Ramos (cell line): Measurements from ENCODE around the gene SIRPA.

Source experiments
- in situ Hi-C: fragments of 300-500 bp; cut with MboI; formaldehyde crosslinking; loops from one replicate; pipeline ENCODE4 v1.14.3; 2022; ENCODE audit warnings: low sequenced_read_pairs; ENCODE audit not compliant: unreplicated experiment

SIRPA gene

DNA sequence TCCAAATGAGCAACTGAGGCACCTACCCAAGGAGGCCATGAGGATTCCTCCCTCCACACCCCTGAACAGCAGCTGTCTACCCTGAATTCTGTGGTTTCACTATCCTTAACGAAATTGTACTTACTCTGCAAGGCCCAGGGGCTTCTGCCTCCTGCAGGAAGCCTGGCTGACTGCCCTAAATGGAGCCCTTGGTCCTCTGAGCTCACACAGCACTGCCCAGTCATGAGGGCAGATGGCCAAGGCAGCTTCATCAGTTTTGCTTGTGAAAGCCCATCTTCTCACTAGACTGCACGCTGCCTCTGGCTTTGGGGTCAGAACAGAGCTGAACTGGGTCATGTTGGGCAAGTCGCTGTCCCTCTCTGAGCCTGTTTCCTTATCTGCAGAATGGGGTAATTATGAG, 26.4 kb upstream of the SIRPA start:
- in situ Hi-C loops: no loop called here

DNA sequence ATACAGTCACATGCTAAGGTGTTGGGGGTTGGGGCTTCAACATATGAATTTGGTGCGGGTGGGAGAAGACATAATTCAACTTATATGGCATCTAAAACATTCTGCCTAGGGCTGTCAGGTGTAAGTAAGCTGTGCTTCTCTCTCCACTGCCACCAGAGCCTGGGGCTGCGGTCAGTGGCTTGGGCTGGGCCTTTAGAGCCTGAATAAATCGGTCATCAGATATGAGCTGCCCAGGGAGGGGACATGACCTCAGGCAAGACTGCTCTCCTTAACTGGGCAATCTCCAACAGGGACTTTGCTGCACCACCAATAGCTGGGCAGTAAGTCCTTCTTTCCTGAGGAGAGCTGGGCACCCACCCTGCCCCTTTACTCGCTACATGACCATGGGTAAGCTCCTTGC, 24.9 kb upstream of the SIRPA start:
- in situ Hi-C loops: no loop called here

- in situ Hi-C loops: no loop called here
These were observed 24.2 kb upstream of the SIRPA start for GRCh38 chr20:1870792-1871550.

DNA sequence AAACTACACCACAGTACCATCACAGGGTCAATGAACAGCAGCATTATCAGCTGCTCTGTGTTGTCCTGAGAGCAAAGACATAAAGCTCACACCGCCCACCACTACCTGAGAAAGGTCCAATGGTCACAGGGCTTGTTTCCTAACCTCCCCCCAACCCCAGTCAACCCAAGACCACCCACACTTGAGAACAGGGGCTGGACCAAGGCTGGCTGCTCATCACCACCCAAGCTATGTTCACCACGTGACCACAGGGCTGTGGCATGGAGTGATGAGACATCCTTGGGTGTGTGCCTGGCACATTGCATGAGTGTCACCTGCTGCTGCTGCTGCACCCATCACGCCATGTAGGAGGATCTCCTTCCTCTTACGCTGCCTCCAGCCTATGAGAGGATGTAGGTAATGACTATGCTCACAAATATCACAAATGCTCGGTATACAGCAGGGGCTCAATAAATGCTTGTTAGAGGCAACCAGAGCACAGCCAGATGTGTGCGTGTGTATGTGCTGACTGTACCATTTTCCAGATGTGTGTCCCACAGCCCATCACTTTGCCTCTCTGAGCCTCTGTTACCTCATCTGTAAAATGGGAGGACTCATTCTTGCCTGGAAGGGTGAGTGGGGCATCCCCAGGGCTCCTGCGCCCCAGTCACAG, 23.3 kb upstream of the SIRPA start:
- in situ Hi-C loops: no loop called here

DNA sequence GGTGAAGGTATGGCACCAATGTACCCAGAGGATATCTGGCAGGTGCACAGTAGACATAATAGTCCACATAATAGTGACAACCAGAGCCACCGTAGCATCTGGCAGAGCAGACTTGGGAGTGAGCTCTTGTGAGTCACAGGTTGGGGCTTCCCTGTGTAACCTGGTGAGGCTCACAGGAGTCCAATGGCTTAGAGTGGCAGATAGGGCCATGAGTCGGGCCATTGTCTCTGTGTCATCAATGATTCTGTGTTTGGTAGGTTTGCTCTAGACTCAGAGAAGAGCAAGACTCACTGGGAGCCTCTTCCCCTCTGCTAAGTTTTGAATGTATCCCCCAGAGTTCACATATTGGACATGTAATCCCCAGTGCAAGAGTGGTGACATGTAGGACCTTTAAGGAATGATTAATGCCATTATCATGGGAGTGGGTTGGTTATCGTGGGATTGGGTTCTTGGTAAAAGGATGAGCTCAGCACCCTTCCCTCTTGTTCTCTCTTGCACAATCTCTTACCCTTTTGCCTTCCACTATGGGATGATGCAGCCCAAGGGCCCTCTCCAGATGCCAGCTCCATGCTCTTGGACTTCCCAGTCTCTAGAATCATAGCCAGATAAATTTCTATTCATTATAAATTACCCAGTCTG, 22.6 kb upstream of the SIRPA start:
- in situ Hi-C loops: no loop called here

GRCh38 chr20:1874450-1875182, 20.6 kb upstream of the SIRPA start:
- in situ Hi-C loops: no loop called here

DNA sequence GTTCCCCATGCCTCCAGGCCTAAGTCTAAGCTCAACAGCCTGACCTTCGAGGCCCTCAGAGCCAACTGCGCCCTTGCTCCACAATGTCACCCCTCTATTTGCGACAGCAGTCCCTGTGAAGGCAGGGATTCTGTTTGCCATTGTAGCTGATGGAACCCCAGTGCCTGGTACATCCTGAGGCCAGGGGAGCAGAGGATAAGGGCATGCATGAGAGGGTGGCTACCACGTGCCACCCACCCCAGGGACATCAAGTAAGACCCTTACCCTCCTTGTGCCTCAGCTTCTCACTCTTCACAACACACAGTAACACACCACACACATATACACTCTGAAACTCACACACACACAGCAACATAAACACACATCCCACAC, 20.0 kb upstream of the SIRPA start:
- in situ Hi-C loops: no loop called here

DNA sequence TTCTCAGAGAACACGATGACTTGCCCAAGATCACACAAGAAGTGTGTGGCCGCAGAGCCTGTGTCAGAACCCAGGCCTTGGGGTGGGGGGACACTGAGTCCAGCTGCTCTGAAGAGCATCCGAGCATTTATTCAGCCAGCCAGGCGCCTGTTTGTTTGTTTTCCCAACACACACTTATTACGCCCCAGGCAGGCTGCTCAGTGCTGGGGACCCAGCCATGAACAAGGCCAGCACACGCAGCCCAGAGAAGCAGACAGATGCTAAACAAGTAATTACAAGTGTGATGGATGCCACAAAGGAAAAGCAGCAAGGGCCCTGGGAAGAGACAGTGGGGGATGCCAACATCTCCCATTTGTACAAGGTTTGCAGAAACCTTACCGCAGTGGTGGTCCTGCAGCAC, 19.4 kb upstream of the SIRPA start:
- in situ Hi-C loops: no loop called here

DNA sequence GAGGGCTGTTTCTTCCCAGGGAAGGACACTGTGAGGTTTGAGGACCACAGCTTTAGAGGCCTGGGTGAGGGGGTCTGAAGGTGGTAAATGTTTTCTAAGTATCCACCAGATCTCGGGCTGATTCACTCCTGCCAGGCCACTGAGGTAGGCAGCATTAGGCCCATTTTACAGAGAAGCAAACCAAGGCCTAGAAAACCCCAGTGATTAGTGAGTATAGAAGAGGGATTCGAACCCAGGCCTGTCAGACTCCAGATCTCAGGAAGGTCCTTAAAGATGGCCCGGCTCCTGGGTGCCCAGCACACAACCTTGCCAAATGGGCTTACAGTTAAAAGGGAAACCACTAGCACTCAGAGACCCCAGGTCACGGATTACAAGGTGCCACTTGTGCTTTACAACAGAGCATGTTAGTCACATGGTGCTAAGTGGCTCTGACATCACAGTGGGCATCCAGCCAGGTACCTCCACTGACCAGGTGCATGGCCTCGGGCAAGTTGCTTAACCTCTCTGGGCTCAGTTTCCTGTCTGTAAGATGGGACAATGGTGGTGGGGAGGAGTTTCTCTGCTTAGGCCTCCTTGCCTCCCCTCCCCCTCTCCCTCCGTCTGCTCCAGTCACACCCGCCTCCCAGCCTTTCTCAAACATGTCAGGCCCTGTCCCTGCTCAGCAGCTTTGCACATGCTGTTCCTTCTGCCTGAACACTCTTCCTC, 18.8 kb upstream of the SIRPA start:
- in situ Hi-C loops: no loop called here

DNA sequence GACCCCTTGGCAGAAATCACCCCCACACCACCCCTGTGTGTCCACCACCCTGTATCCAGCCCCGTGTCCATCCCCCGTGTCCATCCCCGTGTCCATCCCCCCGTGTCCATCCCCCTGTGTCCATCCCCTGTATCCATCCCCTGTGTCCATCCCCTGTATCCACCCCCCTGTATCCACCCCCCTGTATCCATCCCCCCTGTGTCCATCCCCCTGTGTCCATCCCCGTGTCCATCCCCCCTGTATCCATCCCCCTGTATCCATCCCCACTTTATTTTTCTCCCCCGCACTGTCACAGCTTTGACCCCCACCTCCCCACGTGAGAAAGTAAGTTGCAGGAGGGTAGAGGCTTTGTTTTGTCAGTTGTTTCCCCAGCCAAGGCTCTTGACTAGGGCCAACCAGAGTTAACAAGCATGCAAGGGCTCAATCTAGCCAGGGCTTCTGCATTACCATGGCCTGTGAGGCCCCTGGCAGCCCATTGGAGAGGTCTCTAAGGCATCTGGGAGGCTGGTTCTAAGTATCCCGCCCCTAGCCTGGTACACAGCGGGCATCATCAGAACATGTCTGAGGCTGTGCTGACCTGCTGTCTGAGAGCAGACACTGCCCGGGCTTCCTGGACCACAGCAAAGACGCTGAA, 18.1 kb upstream of the SIRPA start:
- in situ Hi-C loops: no loop called here

DNA sequence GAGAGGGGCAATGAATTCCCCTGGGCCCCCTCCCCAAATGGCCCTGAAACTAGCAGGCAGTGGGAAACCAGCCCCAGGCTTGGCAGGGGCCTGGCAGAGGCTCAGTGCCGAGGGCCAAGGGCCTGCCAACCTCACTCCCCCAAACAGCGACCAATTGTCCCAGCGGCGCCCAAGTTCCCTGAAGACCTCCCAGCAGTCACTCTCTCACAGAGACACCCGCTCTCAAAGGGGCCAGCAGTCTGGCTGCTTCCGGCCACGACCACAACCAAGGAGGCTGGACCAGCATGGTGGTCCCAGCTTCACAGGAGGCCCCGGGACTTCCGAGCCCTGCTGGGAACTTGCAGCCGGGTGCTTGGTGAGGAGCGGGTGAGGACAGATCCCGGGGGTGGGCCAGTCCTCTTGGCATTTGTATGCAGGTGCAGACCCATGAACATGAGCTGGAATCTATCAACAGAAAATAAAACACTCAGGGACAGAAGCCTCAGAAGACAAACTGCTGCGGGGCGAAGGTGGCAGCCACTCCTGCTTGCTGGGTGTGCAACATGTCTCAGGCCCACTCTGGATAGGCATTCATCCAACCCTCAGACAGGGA, 17.5 kb upstream of the SIRPA start:
- in situ Hi-C loops: no loop called here

- in situ Hi-C loops: no loop called here
These were observed 15.8 kb upstream of the SIRPA start for GRCh38 chr20:1879369-1879768.

- in situ Hi-C loops: no loop called here
These were observed 15.3 kb upstream of the SIRPA start for GRCh38 chr20:1879934-1880333.

GRCh38 chr20:1880529-1881239, 14.5 kb upstream of the SIRPA start:
- in situ Hi-C loops: no loop called here

DNA sequence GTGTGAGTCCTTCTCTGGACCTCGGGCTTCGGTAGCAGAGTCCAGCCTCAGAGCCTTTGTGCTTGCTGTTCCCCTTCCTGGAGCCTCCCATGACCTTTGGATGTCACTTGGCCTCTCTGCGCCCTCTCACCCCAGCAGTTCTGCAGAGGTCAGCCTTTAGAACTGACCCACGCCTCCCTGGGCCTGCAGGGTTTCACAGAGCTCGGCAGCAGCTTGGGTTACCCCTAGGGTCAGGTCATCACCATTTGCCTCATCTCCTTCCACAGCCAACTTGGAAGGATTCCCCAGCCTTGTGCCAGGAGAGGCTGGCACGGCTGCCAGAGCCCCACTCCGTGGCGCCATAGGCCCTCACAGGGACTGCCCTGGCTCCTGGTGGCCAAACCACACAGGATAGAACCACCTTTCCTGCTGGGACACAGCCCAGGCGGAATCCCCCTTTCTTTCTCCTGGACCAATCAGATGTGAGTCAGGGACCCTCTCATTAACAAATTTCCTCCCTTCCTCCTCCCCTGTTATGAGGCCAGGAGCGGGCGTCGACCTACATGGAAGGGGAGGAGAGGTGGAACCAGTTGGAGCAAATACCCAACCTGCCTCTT, 13.9 kb upstream of the SIRPA start:
- in situ Hi-C loops: no loop called here

DNA sequence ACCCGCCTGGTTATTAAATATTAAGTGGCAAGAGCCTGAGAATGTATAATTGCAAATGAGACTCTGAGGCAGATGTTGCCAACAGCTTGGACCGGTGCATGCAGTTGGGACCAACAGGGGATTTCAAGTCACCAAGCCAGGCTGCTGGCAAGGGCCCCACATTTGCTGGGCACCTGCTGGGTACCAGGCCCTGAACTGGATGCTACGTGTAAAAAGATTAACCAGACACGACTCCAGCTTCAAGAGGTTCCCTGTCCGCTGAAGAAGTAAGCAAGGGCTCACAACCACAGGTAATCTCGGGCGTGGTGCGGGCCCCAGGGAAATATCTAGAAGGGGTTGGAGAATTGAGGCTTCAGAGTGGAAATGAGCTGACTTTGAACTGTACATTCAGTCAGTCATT, 13.2 kb upstream of the SIRPA start:
- in situ Hi-C loops: no loop called here

GRCh38 chr20:1883986-1884385, 11.2 kb upstream of the SIRPA start:
- in situ Hi-C loops: no loop called here

DNA sequence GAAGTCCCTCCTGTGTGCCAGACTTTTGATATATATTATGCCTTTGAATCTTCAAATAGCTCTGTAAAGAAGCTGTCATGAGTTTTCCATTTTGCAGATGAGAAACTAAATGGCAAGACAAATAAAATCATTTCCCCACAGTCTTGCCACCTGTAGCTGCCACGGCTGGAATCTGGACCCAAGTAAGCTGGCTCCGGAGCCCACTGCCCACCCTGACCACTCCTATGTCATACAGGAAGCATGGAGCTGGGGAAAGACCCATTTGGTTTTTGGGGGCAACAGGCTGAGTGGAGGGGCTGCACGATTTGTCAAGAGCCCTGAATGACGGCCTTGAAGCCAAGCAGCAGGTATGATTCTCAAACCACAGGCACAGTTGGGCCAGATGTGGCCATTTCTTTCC, 10.0 kb upstream of the SIRPA start:
- in situ Hi-C loops: no loop called here
